ENCODE measurements around the gene C21orf58. TPM values are rescaled to one million over a fixed set of nuclear protein-coding genes. Genes with fewer than 3 reads are reported as not detected.

The C21orf58 gene
- total RNA-seq, 1 experiment from 2014 or later: 10.8 TPM

GRCh38 chr21:46352913-46353312 is 29.2 kb upstream of the C21orf58 start:
- Histone ChIP-seq H3K9ac (ENCODE audit: low read length) (no peak overlapping the region), H4K20me1 (ENCODE audit: insufficient read depth) (no peaks in the 10 kb centered on the region), H3K79me2 (ENCODE audit: insufficient read depth, low read length) (no peaks in the 10 kb centered on the region), H2AFZ (ENCODE audit: low read depth, low read length, poor library complexity, severe bottlenecking) (no peak overlapping the region), H3K27me3 (ENCODE audit: insufficient read depth, low read length) (no peaks in the 10 kb centered on the region), H3K4me2 (ENCODE audit: low read length) (no peak overlapping the region), H3K36me3 (ENCODE audit: control insufficient read depth in 1 of 2, insufficient read depth in 2 of 2, low read length in 2 of 2) (peaks cover 12 to 38% of the 10 kb centered on the region in 2 experiments; a peak in 3 of 4 replicates), H3K9me2 (ENCODE audit: insufficient read depth) (no peaks in the 10 kb centered on the region), H3K9me3 (ENCODE audit: control insufficient read depth in 1 of 2, insufficient read depth in 1 of 2, low read depth in 1 of 2, low read length in 2 of 2) (no peaks in the 10 kb centered on the region), H3K27ac (ENCODE audit: low read depth, low read length) (no peak overlapping the region), H3K4me3 (replicated peaks in 1 of 2; ENCODE audit: low read depth in 1 of 2, low read length in 2 of 2) (no peak overlapping the region), H3K4me1 (ENCODE audit: control insufficient read depth in 1 of 2, insufficient read depth in 2 of 2, low read length in 2 of 2) (no peaks in the 10 kb centered on the region)
- DNase-seq (ENCODE audit: low read depth, low spot score) (no peak), ATAC-seq (no peak)
- intact Hi-C loops (cut with micrococcal nuclease): no loop called here
- ChIA-PET POLR2A (no interaction called here), RAD21 (ENCODE audit: low non-redundant PET in 1 of 2, low total read pairs in 2 of 2, uncharacterized antibody in 2 of 2, unreplicated experiment in 2 of 2) (no interaction called here), CTCF (no interaction called here)
- TF ChIP-seq EZH2phosphoT487 (IDR thresholded peaks at IDR 0.05; ENCODE audit: borderline replicate concordance) (no peak), EGR1 (IDR thresholded peaks at IDR 0.05; ENCODE audit: low read depth) (no peak), SRF (IDR thresholded peaks at IDR 0.05; ENCODE audit: low read depth) (no peak), RAD21 (IDR thresholded peaks at IDR 0.05; ENCODE audit: low read depth) (no peak), CEBPB (IDR thresholded peaks at IDR 0.05; ENCODE audit: low read depth) (no peak)
- BruUV-seq (replicated peaks): no TSS peak

GRCh38 chr21:46352164-46352515 is 28.5 kb upstream of the C21orf58 start:
- TF ChIP-seq JUND (IDR thresholded peaks at IDR 0.05) (no peak), REST (IDR thresholded peaks at IDR 0.05; ENCODE audit: low read depth) (no peak), YY1 (IDR thresholded peaks at IDR 0.05; ENCODE audit: extremely low read depth, insufficient replicate concordance, low read depth, low read length) (no peak), EZH2 (IDR thresholded peaks at IDR 0.05) (no peak), SRF (IDR thresholded peaks at IDR 0.05; ENCODE audit: low read depth) (no peak), ZFX (IDR thresholded peaks at IDR 0.05) (no peak), EGR1 (IDR thresholded peaks at IDR 0.05; ENCODE audit: low read depth) (no peak), SIN3A (IDR thresholded peaks at IDR 0.05; ENCODE audit: low read depth) (no peak), CEBPB (IDR thresholded peaks at IDR 0.05; ENCODE audit: low read depth) (no peak), ZNF274 (IDR thresholded peaks at IDR 0.05; ENCODE audit: low read depth, low read length) (no peak), MAX (IDR thresholded peaks at IDR 0.05) (no peak)
- TF ChIP-seq, protein P1, sequence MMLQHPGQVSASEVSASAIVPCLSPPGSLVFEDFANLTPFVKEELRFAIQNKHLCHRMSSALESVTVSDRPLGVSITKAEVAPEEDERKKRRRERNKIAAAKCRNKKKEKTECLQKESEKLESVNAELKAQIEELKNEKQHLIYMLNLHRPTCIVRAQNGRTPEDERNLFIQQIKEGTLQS (IDR thresholded peaks at IDR 0.05): no peak
- no peak for ATAC-seq
- Histone ChIP-seq H3K27me3 (ENCODE audit: insufficient read depth, low read length) (no peaks in the 10 kb centered on the region), H3K9me2 (ENCODE audit: insufficient read depth) (no peaks in the 10 kb centered on the region), H3K4me2 (ENCODE audit: low read length) (no peak overlapping the region), H3K79me2 (ENCODE audit: insufficient read depth, low read length) (no peaks in the 10 kb centered on the region), H3K4me3 (replicated peaks in 1 of 2; ENCODE audit: low read depth in 1 of 2, low read length in 2 of 2) (no peak overlapping the region), H3K36me3 (ENCODE audit: control insufficient read depth in 1 of 2, insufficient read depth in 2 of 2, low read length in 2 of 2) (peaks cover 17 to 42% of the 10 kb centered on the region in 2 experiments; a peak in 3 of 4 replicates), H3K27ac (ENCODE audit: low read depth, low read length) (no peak overlapping the region), H3K4me1 (ENCODE audit: control insufficient read depth in 1 of 2, insufficient read depth in 2 of 2, low read length in 2 of 2) (no peaks in the 10 kb centered on the region), H3K9ac (ENCODE audit: low read length) (no peak overlapping the region), H4K20me1 (ENCODE audit: insufficient read depth) (no peaks in the 10 kb centered on the region), H2AFZ (ENCODE audit: low read depth, low read length, poor library complexity, severe bottlenecking) (no peak overlapping the region), H3K9me3 (ENCODE audit: control insufficient read depth in 1 of 2, insufficient read depth in 1 of 2, low read depth in 1 of 2, low read length in 2 of 2) (no peaks in the 10 kb centered on the region)
- RAD21 ChIA-PET (ENCODE audit: low non-redundant PET in 1 of 2, low total read pairs in 2 of 2, uncharacterized antibody in 2 of 2, unreplicated experiment in 2 of 2): no interaction called here
- CTCF ChIA-PET: no interaction called here
- no TSS peak for BruUV-seq (replicated peaks)
- DNase-seq (ENCODE audit: low read depth, low spot score): no peak
- POLR2A ChIA-PET: no interaction called here
- intact Hi-C loops (cut with micrococcal nuclease): no loop called here
